Mononuclear cell (primary cell): ENCODE results near the gene SGTB. TPM values are rescaled to one million over a fixed set of nuclear protein-coding genes. Genes with fewer than 3 reads are reported as not detected.
"Not testable (repeated sequence)": the region's sequence is repeated elsewhere in the genome, so short reads cannot be mapped to it uniquely, and the experiment has no call there.

Experiments used
- H3K27me3 ChIP-seq: 2 replicates; pipeline ENCODE4 v1.6.0; 2011; ENCODE audit warnings: low read length, control low read depth; ENCODE audit not compliant: insufficient read depth
- H3K4me1 ChIP-seq: 2 replicates; pipeline ENCODE4 v1.5.1; 2011; ENCODE audit warnings: mild to moderate bottlenecking, low read length, control low read depth; ENCODE audit not compliant: insufficient read depth
- H3K4me3 ChIP-seq: 2 replicates; pipeline ENCODE4 v1.5.1; 2011; ENCODE audit warnings: mild to moderate bottlenecking, low read length, moderate library complexity
- H3K9me3 ChIP-seq: 2 replicates; pipeline ENCODE4 v1.5.1; 2011; ENCODE audit warnings: low read depth, mild to moderate bottlenecking, control low read depth, low read length
- total RNA-seq: library from RNA; depleted of rRNA; stranded (reverse); fragments of >200 nt; gene quantifications from one replicate; pipeline ENCODE4 v1.2.3, GENCODE V29; 2012

Gene SGTB
- total RNA-seq, 1 donor, result 68.0 TPM

- Histone ChIP-seq H3K4me1 (no peaks in the 10 kb centered on the region), H3K27me3 (no peaks in the 10 kb centered on the region), H3K4me3 (no peak overlapping the region), H3K9me3 (no peaks in the 10 kb centered on the region)
These were observed 57.9 kb downstream of the SGTB start for GRCh38 chr5:65663804-65664521.

DNA sequence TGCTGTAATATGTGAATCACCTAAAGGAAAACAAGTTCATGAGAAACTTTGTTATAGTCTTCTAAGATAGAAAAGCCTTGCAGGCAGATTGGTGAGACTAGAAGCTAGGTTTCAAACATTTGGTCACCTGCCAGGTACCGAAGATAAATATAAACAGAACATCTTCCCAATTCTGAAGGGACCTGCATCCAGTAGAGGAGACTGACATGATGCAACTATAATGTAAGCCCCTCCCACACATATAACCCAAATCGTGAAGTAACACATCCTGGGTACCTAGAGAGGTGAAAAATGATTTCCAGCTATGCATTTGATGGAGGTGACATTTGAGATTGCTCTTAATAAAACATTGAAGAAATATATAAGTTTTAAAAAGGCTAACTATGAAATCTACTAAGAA, 67.2 kb downstream of the SGTB start:
- Histone ChIP-seq H3K4me3 (no peak overlapping the region), H3K27me3 (no peaks in the 10 kb centered on the region), H3K4me1 (no peaks in the 10 kb centered on the region), H3K9me3 (no peaks in the 10 kb centered on the region)

DNA sequence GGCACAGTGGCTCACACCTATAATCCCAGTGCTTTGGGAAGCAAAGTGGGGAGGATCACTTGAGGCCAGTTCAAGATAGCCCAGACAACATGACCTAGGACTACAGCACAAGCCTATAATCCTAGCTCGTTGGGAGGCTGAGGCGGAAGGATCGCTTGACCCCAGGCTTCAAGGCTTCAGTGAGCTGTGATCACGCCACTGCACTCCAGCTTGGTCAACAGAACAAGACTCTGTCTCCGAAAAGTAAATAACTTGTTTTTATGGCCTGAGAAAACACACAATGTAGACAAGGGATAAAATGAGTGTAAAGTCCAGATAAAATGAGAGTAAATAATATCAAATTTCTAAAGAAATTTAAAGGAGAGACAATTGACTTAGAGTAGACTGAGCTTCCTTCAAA, 70.8 kb downstream of the SGTB start:
- H3K9me3 ChIP-seq, result no peaks in the 10 kb centered on the region
- H3K27me3 ChIP-seq, result no peaks in the 10 kb centered on the region
- no peak overlapping the region for H3K4me3 ChIP-seq
- no peaks in the 10 kb centered on the region for H3K4me1 ChIP-seq

DNA sequence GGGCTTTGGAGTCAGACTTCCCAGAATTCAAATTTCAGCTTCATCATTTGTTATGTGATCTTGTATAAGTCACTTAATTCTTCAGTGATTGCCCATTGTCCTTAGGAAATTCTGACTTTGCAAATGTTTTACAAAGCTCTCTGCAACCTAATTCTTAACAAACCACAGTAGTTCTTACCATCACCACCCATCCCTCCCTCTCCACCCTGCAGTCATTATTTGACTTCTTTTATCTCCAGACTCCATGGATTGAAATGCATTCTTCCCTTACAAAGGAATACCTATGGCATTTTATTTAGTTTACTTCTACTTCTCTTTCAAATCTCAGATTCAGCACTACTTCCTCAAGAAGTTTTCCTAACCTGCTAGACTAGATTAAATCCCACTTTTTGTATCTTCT, 74.0 kb downstream of the SGTB start:
- no peak overlapping the region for H3K4me3 ChIP-seq
- no peaks in the 10 kb centered on the region for H3K9me3 ChIP-seq
- no peaks in the 10 kb centered on the region for H3K27me3 ChIP-seq
- no peaks in the 10 kb centered on the region for H3K4me1 ChIP-seq

DNA sequence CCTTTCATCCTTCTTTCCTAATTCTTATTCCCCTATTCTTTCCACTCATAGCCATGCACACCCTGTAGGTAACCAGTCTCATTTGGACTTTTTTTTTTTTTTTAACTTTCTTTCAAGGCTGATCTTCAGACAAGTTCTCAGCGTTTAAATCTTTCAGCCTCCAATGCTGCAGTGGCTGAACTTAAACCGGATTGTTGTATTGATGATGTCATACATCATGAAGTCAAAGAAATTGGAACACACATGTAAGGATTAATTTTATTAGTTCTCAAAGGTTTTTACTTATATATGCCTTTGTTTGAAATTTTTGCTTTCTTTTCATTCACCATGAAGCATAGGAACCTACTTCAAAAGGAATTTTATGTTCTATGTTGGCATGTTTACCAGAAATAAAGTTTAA, 75.0 kb downstream of the SGTB start:
- H3K27me3 ChIP-seq, result no peaks in the 10 kb centered on the region
- no peaks in the 10 kb centered on the region for H3K4me1 ChIP-seq
- no peak overlapping the region for H3K4me3 ChIP-seq
- H3K9me3 ChIP-seq, result no peaks in the 10 kb centered on the region

DNA sequence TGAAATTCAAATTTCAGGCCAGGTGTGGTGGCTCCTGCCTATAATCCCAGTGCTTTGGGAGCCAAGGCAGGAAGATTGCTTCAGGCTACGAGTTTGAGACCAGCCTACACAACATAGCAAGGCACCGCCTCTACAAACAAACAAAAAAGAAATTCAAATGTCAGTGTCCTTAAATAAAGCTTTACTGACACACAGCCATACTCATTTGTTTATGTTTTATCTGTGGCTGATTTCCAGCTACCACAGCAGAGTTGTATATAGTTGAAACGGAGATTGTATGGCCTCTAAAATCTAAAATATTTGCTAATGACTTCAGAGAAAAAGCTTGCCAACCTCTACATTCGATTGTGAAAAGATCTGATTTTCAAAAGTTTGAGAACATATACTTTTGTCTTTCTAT, 81.7 kb downstream of the SGTB start:
- Histone ChIP-seq H3K4me3 (no peak overlapping the region), H3K4me1 (no peaks in the 10 kb centered on the region), H3K27me3 (no peaks in the 10 kb centered on the region), H3K9me3 (no peaks in the 10 kb centered on the region)

DNA sequence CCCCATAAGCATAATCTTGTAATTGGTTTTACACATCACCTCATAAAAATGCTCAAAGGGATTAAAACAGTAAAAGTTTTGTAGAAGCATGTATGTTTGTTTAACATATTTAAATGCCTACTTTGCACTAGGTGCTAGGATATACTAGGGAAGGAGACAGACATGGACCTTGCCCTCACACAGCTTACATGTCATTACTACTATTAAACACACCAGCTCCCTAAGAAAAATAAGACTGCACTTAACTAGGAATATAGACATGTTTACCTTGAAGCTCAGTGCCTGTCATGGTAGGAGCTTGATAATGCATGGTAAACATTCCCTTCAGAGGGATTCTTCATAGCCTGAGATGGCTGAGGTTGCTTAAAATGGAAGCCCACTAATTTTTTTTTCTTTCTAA, 90.9 kb downstream of the SGTB start:
- H3K9me3 ChIP-seq, result no peaks in the 10 kb centered on the region
- no peaks in the 10 kb centered on the region for H3K27me3 ChIP-seq
- H3K4me3 ChIP-seq, result no peak overlapping the region
- H3K4me1 ChIP-seq, result peaks cover 2% of the 10 kb centered on the region

DNA sequence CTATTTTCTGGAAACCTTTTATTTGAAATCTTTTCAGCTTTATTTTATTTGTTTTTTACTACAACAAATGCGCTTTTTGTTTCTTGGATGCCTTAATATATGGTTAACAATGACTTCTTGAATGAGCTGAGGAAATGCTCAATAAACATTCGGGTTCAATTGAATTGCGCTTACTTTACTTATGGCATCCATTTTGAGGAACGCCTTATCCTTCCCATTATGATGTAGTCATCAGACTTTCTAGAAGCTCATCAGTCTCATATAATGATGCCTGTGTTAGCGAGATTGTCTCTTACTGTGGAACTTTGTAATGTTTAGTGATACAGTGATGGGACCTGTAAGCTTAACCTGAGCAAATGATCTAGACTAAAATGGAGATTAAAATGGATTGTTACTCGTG, 96.2 kb downstream of the SGTB start:
- H3K4me1 ChIP-seq, result peaks cover 31% of the 10 kb centered on the region
- H3K4me3 ChIP-seq, result no peak overlapping the region
- no peaks in the 10 kb centered on the region for H3K27me3 ChIP-seq
- H3K9me3 ChIP-seq, result no peaks in the 10 kb centered on the region

DNA sequence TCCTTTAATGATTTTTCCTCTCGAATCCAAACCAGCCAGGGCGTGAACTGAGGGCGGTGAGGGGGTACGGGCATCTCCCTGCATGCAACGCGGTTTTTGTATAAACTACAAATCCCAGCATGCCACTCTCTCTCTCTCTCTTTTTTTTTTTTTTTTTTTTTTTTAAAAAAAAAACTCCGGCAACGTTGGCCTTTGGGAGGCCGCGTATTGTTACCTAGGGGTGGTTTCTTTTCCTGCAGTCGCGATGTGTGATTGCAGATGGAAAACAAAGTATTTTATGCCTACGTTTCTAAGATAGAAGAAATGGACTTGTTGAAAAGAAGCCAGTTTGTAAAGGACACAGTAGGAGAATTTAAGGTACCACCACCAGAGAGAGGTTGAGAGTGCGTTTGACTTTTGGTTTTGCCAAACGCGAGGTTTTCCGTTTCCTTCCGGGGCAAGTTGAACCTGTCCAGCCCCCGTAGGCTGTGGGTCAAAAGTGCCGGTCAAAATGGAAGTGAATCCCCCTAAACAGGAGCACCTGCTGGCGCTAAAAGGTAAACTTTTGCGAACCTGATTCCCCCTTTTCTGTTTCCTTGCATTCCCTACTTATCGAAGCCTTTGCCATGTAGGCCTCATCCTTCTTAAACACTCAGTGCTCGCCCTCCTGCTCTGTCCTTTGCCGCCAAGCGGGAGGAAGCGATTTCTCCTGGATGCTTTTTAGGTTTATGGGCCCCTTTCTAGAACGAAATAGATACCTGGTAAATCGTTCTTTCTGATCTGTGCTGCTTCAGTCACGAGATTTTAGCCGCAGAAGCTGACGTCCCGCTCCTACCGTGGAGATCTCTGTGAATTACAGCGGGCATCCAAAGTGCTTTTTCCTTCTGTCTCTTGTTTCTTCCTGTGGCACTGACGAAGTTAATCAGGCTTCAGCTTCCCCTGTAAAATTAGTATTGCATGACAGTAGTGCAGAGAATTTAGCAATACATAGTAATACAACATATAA, 97.0 kb downstream of the SGTB start, which contains the start of the genes SHLD3 and TRAPPC13:
Gene SHLD3 (plus strand): TSS at position 457 of the 985 bp plus-strand sequence. CDS start 4,561 bp downstream, outside the sequence.
Gene TRAPPC13 (plus strand): TSS at position 457 of the 985 bp plus-strand sequence. CDS start 34 bp downstream, at position 491.
- peaks cover 33% of the 10 kb centered on the region for H3K4me1 ChIP-seq
- H3K27me3 ChIP-seq, result no peaks in the 10 kb centered on the region
- peak within 1 kb of the TSS; percentile 78 for H3K4me3 ChIP-seq
- H3K9me3 ChIP-seq, result no peaks in the 10 kb centered on the region

GRCh38 chr5:65624025-65624570, 97.8 kb downstream of the SGTB start, which contains the start of gene TRIM23:
Gene TRIM23 (minus strand): TSS chr5:65624333. CDS start chr5:65624274, 59 bp downstream.
- Histone ChIP-seq H3K27me3 (no peaks in the 10 kb centered on the region), H3K9me3 (no peaks in the 10 kb centered on the region), H3K4me1 (peaks cover 33% of the 10 kb centered on the region), H3K4me3 (peak within 1 kb of the TSS; percentile 78)

DNA sequence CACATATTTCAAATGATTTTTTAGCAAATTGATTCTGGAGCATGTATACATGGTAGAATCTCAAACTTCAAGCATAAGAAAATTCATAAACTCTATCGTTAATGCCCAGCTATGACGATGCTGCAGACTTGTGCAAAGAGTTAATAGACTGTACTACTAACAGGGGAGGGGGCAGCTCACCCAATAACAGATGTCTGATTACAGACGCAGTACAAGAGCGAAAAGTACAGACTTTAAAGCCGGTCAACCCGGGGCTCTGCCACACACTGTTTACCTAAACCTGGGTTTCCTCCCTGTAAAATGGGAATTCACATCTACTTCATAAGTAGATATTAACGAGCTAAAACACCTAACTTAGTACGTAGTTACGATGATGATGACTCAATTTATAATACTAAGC, 98.4 kb downstream of the SGTB start:
- peaks cover 33% of the 10 kb centered on the region for H3K4me1 ChIP-seq
- peak overlapping the region; percentile 78 for H3K4me3 ChIP-seq
- H3K27me3 ChIP-seq, result no peaks in the 10 kb centered on the region
- no peaks in the 10 kb centered on the region for H3K9me3 ChIP-seq

DNA sequence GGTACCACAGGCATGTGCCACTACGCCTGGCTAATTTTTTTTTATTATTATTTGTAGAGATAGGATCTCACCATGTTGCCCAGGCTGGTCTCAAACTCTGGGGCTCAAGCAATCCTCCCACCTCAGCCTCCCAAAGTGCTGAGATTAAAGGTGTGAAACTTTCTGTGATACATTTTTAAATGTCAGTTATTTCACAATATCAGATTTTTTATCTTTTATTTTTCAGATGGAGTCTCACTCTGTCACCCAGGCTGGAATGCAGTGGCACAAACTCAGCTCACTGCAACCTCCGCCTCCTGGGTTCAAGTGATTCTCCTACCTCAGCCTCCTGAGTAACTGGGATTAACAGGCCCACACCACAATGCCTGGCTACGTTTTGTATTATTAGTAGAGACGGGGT, 99.9 kb downstream of the SGTB start:
- H3K4me3 ChIP-seq, H3K27me3 ChIP-seq, H3K9me3 ChIP-seq: not testable (repeated sequence)
- peaks cover 33% of the 10 kb centered on the region for H3K4me1 ChIP-seq

DNA sequence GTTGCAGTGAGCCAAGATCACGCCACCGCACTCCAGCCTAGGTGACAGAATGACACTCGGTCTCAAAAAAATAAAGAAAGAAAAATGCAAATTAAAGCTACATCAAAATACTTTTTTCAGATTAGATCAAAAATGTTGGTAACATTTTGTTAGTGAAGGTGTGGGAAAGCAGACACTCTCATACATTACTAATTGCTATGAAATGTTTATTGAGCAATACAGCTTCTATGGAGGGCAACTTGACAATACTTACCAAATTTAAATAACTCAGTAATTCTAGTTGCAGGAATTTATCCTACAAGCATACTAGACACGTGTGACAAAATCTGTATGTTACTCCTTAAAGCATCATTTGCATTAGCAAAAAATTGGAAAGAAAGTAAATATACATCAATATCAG, 101.9 kb downstream of the SGTB start:
- no peaks in the 10 kb centered on the region for H3K27me3 ChIP-seq
- no peak overlapping the region for H3K4me3 ChIP-seq

More for the DNA sequence above, 101.9 kb downstream of the SGTB start:
- no peaks in the 10 kb centered on the region for H3K9me3 ChIP-seq
- H3K4me1 ChIP-seq, result peaks cover 27% of the 10 kb centered on the region
